ENCODE measurements around the gene ARHGEF4.
"Not testable (repeated sequence)": the region's sequence is repeated elsewhere in the genome, so short reads cannot be mapped to it uniquely, and the experiment has no call there.

The ARHGEF4 gene

DNA sequence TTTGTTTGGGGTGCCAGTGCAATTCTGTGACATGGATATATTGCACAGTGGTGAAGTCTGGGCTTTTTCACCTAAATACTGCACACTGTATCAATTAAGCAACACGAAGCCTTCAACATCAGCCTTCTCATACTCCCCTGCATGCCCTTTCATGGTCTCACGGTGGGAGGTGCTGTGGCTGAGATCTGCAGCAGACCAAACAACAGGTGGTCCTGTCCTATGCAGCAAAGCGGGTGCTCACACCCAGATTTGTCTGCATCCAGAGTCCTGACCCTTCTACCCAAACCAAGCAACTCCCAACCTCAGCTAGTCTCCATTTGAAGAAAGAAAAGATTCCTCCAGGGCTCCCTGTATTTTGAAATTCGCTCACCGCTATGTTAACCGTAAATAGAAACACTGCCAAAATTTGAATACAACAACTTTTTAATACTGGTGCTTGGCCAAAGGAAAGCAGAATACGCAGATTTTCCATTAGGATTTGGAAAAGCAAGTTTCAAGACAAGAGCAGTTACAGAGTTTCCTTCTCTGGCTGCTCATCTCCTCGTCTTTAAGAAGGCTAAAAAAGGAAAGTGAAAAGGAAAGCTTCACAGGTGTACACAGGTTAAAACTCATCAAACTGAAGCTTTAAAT lies 221.6 kb downstream of the ARHGEF4 start:
- DNase-seq, result no peak

DNA sequence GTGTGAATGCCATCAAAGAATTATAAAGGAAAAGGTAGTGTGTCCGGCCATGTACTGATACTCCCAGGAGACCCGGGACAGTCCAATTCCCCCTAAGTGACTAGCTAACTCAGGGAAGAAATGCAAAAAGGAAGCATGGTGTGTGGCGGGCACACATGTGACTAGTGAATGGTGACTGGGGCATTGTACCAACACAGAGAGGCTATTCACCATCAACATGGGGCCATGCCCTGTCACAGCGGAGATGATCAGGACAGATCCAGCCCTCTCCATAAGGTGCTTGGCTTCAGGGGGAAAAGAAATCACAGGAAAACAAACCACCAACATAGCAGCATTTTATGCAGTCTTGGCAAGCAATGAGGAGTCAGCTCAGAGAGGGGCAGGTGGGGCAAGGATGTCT lies 222.2 kb downstream of the ARHGEF4 start:
- DNase-seq, result no peak

DNA sequence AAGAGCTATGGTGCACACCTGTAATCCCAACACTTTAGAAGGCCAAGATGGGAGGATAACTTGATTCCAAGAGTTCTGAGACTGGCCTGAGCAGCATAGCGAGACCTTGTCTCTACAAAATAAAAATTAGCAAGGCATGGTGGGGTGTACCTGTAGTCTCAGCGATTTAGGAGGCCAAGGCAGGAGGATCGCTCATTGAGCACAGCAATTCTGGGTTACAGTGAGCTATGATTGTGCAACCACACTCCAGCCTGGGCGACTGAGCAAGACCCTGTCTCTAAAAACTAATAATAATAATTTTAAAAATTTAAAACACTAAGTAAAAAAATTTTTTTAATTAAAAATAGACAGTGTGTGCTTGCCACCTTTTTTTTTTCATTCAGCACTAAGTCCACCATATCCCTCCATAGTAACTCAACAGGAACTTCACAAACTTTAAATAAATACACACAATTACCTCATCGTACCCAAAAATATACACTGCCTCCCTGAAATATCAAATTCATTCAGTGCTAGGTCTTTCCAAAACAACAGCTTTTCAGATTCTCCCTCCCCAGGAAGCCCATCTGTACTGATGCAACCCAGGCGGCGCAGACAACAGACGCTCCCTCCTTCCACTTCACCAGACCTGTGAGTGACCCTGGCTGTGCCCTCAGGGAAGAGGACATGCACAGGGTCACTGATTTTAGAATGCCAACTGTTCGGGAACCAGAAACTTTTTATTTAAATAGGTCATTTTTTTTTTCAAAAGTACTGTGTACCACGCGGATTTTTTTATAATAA lies 227.0 kb downstream of the ARHGEF4 start:
- DNase-seq, result no peak

DNA sequence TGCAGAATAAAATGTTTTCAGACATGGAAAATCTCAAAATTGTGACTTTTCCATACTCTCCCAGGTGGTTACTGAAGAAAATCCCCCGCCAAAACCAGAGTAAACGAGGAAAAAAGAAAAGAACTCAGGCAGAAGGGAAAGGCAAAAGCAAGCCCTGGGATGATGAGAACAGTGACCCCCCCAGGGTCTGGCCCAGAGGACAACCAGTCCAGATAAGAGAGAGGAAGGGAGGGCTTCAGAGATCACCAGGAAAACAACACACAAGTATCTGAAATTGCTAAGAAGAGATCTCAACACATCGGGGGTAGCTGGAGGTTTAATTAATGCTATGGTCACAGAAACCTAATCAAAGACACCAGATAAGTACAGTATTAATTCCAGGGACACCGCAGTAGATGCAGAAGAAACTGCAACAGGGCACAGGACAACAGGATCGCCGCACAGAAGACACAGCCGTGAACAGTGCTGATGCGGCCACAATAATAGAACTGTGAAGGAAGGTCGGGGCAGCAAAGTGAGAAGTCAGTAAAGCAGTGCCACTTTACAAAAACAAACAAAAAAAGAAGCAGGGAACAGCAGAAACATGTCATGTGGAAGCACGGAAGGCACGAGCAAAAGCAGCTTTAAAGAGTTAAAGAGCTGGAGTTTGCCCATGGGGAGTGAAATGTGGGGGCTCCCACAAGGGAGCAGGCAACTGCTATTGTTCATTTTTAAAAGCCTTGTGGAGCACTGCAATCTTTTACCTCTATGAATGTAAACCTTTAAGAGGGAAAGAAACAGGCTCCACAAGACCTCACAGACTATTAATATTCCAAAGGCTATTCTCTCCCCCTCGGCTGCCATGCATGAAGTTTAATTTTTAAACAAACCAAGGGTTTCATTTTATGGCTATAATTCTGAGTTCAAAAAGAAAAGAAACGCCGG lies 228.1 kb downstream of the ARHGEF4 start:
- DNase-seq, result no peak

DNA sequence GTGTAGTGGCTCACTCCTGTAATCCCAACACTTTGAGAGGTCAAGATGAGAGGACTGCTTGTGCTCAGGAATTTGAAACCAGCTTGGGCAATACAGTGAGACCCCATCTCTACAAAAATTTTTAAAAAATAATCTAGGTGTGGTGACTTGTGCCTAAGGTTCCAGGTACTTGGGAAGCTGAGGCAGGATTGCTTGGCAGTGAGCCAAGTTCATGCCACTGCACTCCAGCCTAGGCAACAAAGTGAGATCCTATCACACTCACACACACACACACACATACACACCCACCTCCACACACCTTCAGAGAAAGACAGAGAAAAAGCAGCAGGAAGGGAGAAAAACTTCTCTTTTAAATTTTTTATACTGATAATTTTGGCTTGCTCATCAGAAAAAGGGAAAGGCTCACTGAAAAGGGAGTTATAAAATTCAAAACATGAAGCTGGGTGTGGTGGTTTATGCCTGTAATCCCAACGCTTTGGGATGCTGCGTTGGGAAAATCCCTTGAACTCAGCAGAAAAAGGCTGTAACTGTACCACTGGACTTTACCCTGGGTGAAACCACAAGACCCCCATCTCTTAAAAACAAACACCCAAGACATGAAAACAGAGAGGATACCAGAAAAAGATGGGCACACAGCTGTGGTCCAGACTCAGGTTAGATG lies 230.9 kb downstream of the ARHGEF4 start:
- DNase-seq, result no peak

DNA sequence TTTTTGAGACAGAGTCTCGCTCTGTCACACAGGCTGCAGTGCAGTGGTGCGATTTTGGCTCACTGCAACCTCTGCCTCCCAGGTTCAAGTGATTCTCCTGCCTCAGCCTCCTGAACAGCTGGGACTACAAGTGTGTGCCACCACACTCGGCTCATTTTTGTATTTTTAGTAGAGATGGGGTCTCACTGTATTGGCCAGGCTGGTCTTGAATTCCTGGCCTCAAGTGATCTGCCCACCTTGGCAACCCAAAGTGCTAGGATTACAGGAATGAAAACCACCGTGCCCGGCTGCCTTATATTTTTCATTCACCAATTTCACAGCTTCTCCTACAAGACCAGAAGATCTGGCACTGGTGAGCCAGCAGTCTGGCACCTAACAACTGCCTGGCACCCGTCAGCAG lies 231.5 kb downstream of the ARHGEF4 start:
- not testable (repeated sequence) for DNase-seq

DNA sequence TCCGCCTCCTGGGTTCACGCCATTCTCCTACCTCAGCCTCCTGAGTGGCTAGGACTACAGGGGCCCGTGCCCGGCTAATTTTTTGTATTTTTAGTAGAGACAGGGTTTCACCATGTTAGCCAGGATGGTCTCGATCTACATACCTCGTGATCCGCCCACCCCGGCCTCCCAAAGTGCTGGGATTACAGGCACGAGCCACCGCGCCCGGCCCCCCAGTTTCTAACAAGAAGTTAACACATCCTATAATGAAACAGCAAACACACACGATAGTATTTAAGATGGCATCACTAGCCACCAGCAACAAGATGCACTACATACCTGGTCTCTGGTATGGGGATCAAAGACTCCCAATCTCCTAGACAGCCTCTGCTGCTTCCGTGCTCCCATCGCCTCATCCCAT lies 238.9 kb downstream of the ARHGEF4 start:
- not testable (repeated sequence) for DNase-seq

DNA sequence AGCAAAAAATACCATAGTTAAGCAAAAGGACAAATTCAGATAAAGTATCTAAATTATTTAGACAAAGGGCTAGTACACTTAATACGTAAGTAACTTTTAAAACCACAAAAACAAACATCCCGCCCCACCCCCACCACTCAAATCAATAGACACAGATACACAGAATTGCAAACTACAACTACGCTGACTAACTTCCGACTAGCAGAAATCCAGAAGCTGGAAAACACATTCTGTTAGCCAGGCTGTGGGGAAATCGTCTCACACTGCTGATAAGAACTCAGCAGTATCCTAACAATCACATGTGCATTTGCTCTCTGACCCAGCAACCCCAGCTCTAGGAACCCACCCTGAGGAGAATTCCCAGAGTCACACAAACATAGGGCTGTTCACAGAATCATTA lies 240.0 kb downstream of the ARHGEF4 start:
- no peak for DNase-seq

DNA sequence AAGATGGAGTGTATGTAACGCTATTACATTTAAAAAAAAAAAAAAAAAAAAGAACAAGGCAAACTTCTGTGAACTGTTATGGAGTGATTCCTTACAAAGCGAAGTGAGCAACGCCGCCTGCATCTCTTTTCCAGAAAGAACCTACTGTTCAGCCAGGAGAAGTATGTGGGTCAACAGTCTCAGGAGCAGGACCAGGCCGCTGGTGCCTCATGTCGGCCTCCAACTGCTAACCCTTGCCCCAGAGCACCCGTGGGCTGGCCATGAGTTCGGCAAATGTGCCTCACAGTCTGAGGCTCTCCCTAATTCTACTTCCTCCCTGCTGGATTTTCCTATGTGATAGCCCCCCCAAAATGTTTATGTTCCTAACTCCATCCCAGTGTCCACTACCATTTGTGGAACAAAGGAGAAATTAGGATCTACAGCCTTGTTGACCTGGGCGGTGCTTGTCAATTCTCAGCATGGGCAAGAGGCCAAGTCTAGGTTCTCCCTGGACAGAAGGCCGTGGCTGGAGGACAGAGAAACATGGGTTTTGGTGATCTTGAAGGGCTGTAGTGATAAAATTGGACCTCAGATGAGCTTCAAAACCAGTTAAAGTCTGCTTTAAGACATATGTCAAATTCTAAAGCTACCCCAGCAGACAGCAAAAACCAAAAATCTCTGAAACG lies 240.6 kb downstream of the ARHGEF4 start:
- DNase-seq, result no peak

DNA sequence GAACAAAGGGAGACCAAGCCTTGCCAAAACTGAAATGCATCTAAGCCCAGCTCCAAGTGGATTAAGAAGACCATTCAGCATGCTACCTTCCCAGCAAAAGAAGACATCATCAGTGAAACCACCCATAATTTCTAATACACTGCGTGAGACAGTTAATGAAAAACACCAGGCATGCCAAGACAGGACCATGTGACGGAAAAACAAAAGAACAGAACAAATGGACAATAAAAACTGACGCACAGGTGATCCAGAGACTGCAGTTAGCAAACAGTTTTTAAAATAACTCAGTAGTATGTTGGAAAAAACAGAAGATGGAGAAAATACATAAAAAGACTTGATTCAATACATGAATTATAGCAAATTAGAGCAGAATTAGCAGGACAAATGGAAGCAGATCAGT lies 241.3 kb downstream of the ARHGEF4 start:
- no peak for DNase-seq

DNA sequence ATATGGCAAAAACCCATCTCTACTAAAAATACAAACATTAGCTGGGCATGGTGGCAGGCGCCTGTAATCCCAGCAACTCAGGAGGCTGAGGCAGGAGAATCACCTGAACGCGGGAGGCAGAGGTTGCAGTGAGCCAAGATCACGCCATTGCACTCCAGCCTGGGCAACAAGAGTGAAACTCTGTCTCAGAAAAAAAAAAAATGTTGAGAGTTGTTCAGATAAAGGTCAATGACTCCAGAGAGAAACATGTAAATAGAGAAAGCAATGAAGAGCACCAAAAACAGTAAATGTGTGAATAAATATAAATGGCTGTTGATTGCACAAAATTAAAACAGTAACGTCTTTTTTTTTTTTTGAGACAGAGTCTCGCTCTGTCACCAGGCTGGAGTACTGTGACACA lies 243.2 kb downstream of the ARHGEF4 start:
- not testable (repeated sequence) for DNase-seq

DNA sequence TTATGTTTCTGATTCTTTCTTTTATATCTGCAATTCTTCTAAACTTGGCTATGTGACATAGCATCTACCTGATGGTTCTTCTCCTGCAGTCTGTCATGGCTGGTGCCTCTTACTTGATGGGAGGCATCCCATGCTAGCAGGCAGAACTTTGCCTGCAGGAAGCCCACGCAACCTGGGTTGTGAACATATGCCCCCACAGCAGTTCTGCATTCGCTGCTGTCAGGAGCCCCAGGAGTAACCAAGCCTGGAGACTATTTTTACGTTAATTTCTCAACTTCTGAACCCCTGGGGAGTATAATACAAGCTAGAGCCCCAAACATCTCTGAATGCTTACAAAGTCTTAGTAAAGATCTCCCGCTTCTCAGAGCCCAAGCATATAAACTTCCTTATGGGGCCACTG lies 244.5 kb downstream of the ARHGEF4 start:
- DNase-seq, result no peak

DNA sequence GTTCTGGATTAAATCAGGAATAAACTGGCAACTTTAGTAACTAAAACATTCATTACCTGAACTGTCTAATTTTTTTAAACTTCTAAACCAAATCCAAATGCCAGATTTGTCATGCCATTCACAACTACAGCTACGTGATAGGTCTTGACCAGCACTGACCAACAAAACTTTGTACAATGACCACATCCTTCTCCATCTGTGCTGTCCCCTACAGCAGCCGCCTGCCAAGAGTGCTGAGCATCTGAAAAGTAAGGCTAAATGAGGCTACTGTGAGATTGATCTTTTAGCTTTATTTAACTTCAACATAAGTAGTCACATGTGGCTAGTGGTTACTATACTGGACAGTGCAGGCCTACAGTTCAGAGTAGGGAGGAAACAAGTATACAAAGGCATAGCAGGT lies 248.9 kb downstream of the ARHGEF4 start:
- DNase-seq, result no peak

DNA sequence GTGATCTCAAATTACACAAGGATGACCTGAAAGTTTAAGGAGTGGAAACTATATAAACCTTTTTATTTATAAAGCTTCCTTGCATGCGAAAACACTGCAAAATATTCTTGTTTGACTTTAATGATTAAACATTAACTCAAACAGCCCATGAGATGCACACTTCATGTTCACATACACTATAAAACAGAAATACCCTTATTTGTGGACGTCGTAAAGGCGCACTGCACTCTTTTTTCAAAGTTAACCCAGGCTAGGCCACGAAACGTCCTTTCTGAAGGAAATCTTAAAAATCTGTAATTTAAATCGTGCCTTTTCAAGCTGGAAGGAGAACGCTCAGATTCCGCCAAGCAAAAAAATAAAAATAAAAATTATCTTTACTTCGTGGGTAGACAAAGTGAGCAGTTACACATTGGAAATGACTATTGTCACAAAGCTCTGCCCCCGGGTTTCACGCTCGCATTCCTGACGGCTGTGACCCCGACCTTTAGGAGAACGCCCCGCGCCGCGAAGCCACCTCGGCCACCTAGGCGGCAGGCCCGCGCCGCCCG lies 255.8 kb downstream of the ARHGEF4 start:
- DNase-seq, result no peak

DNA sequence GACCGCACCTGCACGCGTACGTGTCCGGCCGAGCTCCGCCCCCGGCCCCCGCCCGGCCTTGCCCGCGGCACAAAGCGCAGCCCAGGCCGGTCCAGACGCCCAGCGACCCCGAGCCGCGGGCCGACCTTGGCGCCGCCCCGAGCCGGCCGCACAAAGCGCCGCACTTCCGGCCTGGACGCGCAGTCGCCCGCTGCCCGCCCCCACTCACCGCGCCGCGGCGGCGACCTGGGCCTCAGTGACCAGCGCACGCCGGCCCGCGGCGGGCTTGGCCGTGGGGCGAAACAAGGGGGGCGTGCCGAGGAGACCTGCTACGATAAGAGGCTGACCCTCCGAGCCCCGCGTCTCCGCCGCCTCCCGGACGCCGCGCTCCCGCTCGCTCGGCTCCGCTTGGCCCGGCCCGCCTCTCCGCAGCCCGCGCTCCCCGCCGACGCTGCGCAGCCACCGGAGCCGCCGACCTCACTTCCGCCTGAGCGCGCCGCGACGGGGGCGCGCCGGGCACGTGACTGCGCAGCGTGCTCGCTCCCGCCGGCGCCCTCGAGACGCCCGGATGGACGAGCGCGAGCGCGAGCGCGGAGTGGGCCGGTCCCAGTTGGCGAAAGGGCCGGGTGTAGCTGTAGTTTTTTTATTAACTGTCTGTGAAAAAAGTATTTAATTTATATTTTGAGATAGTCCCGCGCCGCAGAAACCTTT lies 256.4 kb downstream of the ARHGEF4 start, which contains the start of gene FAM168B:
FAM168B (minus strand) TSS at position 455 of the 690 bp plus-strand sequence. CDS start 10,814 bp downstream, outside the sequence.
- DNase-seq, result peak; percentile 50

DNA sequence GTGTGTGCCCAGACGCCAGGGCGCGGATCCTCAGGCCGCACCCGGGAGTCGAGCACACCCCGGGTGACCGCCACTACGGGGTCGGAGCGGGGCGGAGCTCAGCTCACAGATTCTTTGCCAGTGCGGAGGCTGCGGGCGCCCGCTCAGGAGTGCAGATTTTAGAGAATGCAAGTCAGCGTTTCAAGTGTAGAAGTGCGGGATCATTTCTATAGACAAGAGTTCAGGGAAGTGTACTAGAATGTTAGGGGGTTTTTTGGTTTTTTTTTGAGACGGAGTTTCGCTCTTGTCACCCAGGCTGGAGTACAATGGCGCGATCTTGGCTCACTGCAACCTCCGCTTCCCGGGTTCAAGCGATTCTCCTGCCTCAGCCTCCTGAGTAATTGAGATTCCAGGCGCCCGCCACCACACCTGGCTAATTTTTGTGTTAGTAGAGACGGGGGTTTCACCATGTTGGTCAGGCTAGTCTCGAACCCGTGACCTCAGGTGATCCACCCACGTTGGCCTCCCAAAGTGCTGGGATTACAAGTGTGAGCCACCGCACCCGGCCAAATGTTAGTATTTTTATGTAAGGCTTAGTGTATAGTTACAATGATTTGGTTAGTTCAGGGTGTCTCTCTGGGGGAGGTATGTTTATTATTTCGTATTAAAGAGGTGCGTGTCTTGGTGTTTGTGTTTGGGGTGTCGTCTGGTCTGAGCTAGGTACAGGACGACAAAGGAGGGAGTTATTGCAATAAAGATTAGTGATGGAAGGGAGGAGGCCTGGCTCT lies 257.2 kb downstream of the ARHGEF4 start:
- peak; percentile 38 for DNase-seq

DNA sequence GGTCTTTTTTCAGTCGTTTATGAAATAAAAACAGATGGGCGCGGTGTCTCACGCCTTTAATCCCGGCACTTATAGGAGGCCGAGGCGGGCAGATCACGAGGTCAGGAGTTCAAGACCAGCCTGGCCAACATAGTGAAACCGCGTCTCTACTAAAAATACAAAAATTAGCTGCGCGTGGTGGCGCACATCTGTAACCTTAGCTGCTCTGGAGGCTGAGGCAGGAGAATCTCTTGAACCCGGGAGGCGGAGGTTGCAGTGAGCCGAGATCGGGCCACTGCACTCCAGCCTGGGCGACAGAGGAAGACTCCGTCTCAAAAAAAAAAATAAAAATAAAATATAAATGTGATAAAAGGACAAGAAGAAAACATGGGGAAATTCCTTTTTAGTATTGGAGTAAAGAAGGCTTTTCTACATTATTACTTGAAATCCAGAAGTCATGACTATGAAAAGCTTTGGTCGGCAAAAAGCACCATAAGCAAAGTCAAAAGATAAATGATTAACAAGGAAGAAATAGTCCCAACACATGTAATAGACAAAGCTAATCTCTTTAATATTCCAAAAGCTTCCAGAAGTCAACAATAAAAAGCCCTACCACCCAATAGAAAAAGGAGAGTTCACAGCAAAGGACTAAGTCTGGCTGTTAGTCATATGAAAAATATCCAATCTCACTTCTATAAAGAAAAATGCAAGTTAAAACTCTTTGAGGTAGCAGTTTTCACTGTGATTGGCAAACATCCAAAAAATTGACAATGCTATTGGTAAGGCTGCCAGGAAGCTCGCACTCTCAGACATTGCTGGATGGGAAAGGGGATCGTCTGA lies 258.0 kb downstream of the ARHGEF4 start:
- no peak for DNase-seq

All from GF-D8 (cell line).